Activated CD8-positive, alpha-beta memory T cell treated with anti-CD3 and anti-CD28 coated beads, Interleukin-2, amount 10 ng/mL, durations not matched to agents 7 days and 5 days (primary cell): ENCODE results near the gene RPN1. TPM values are rescaled to one million over a fixed set of nuclear protein-coding genes. Genes with fewer than 3 reads are reported as not detected.
A peak's percentile ranks its signal among the peaks of the same experiment; 100 is the strongest.

Experiments
- ATAC-seq: fragments of 150-1000 bp; cut with Tn5 transposase; one replicate; pipeline ENCODE4 v1.10.0; 2021; ENCODE audit warnings: moderate library complexity
- CTCF ChIA-PET: fragments of 350-600 bp; sonication (Branson Sonifier 250); formaldehyde crosslinking; loops from one replicate; lab custom pipeline; 2021; ENCODE audit warnings: antibody characterized with exemption; lab: Charles Lee
- DNase-seq: peaks from one replicate; pipeline ENCODE4 v3.0.0-alpha.2; 2020
- H3K27ac Mint-ChIP-seq: one replicate; pipeline ENCODE4 v1.8.0; 2021; ENCODE audit warnings: mild to moderate bottlenecking, mixed read lengths
- H3K27me3 Mint-ChIP-seq: one replicate; pipeline ENCODE4 v1.8.0; 2021; ENCODE audit warnings: mixed read lengths
- H3K36me3 Mint-ChIP-seq: one replicate; pipeline ENCODE4 v1.8.0; 2021; ENCODE audit warnings: mild to moderate bottlenecking, mixed read lengths
- H3K4me1 Mint-ChIP-seq: one replicate; pipeline ENCODE4 v1.8.0; 2021; ENCODE audit warnings: mixed read lengths
- H3K4me3 Mint-ChIP-seq: one replicate; pipeline ENCODE4 v1.8.0; 2021; ENCODE audit warnings: mild to moderate bottlenecking, moderate library complexity, mixed read lengths
- H3K9me3 Mint-ChIP-seq: one replicate; pipeline ENCODE4 v1.8.0; 2022; ENCODE audit warnings: low read depth, mixed read lengths
- total RNA-seq, 2 experiments: library from RNA; stranded (reverse); gene quantifications; one replicate each; pipeline ENCODE4 v1.2.3, GENCODE V29; 2021

Gene RPN1
- total RNA-seq, 2 experiments from 2014 or later, result 151 to 175 TPM

- ATAC-seq, result no peak
- Mint-ChIP-seq H3K27ac (no peak overlapping the region), H3K4me1 (no peaks in the 10 kb centered on the region), H3K27me3 (peaks cover 14% of the 10 kb centered on the region), H3K36me3 (no peaks in the 10 kb centered on the region), H3K9me3 (no peaks in the 10 kb centered on the region), H3K4me3 (no peak overlapping the region)
- CTCF ChIA-PET, result interaction anchor here (1.5 kb wide), 1 partner anchor 29 kb away, joined by 3 read pairs; no protein-coding TSS in a partner anchor
- DNase-seq, result no peak
Measured at GRCh38 chr3:128579927-128580326, 70.7 kb downstream of the RPN1 start.

GRCh38 chr3:128578346-128578745 lies 72.3 kb downstream of the RPN1 start:
- peaks cover 15% of the 10 kb centered on the region for H3K27me3 Mint-ChIP-seq
- no peak overlapping the region for H3K4me3 Mint-ChIP-seq
- CTCF ChIA-PET, result no interaction called here
- H3K9me3 Mint-ChIP-seq, result no peaks in the 10 kb centered on the region
- H3K27ac Mint-ChIP-seq, result no peak overlapping the region
- ATAC-seq (no peak), DNase-seq (no peak)
- no peaks in the 10 kb centered on the region for H3K36me3 Mint-ChIP-seq
- H3K4me1 Mint-ChIP-seq, result peaks cover 4% of the 10 kb centered on the region

GRCh38 chr3:128577711-128578110 lies 72.9 kb downstream of the RPN1 start:
- Mint-ChIP-seq H3K27ac (no peak overlapping the region), H3K36me3 (no peaks in the 10 kb centered on the region), H3K4me1 (peaks cover 9% of the 10 kb centered on the region), H3K27me3 (peaks cover 11% of the 10 kb centered on the region), H3K9me3 (no peaks in the 10 kb centered on the region), H3K4me3 (no peak overlapping the region)
- DNase-seq (no peak), ATAC-seq (no peak)
- CTCF ChIA-PET, result no interaction called here

GRCh38 chr3:128576290-128576689 lies 74.3 kb downstream of the RPN1 start:
- Mint-ChIP-seq H3K4me3 (no peak overlapping the region), H3K27ac (no peak overlapping the region), H3K36me3 (no peaks in the 10 kb centered on the region), H3K9me3 (no peaks in the 10 kb centered on the region), H3K27me3 (peaks cover 9% of the 10 kb centered on the region), H3K4me1 (peaks cover 15% of the 10 kb centered on the region)
- CTCF ChIA-PET, result interaction anchor here (1.1 to 1.4 kb wide), 2 partner anchors 26 to 32 kb away, joined by 3 read pairs; no protein-coding TSS in a partner anchor
- no peak for DNase-seq
- ATAC-seq, result no peak

GRCh38 chr3:128575777-128576176 lies 74.8 kb downstream of the RPN1 start:
- Mint-ChIP-seq H3K4me3 (no peak overlapping the region), H3K9me3 (no peaks in the 10 kb centered on the region), H3K36me3 (no peaks in the 10 kb centered on the region), H3K27ac (no peak overlapping the region), H3K27me3 (peaks cover 12% of the 10 kb centered on the region), H3K4me1 (peaks cover 15% of the 10 kb centered on the region)
- CTCF ChIA-PET, result interaction anchor here (1.1 to 1.4 kb wide), 2 partner anchors 27 to 32 kb away, joined by 3 read pairs; no protein-coding TSS in a partner anchor
- no peak for DNase-seq
- ATAC-seq, result no peak

- Mint-ChIP-seq H3K4me1 (peaks cover 15% of the 10 kb centered on the region), H3K9me3 (no peaks in the 10 kb centered on the region), H3K36me3 (no peaks in the 10 kb centered on the region), H3K27ac (no peak overlapping the region), H3K27me3 (peaks cover 17% of the 10 kb centered on the region), H3K4me3 (no peak overlapping the region)
- ATAC-seq (no peak), DNase-seq (no peak)
- CTCF ChIA-PET, result interaction anchor here (1.2 to 2.1 kb wide), 5 partner anchors 9 to 44 kb away, joined by 3 to 11 read pairs (median 5); no protein-coding TSS in a partner anchor
Measured at GRCh38 chr3:128573707-128574162, 76.9 kb downstream of the RPN1 start.

- no peak overlapping the region for H3K4me3 Mint-ChIP-seq
Measured at GRCh38 chr3:128573160-128573559, 77.5 kb downstream of the RPN1 start.

GRCh38 chr3:128572644-128573105 lies 77.9 kb downstream of the RPN1 start:
- DNase-seq, result peak; percentile 56
- H3K4me1 Mint-ChIP-seq, result peaks cover 15% of the 10 kb centered on the region
- H3K4me3 Mint-ChIP-seq, result no peak overlapping the region
- CTCF ChIA-PET, result interaction anchor here (0.6 to 1.9 kb wide), 13 partner anchors 9 to 755 kb away, joined by 3 to 11 read pairs (median 3); no protein-coding TSS in a partner anchor
- no peaks in the 10 kb centered on the region for H3K36me3 Mint-ChIP-seq
- ATAC-seq, result peak; percentile 73
- H3K27me3 Mint-ChIP-seq, result peaks cover 17% of the 10 kb centered on the region
- no peaks in the 10 kb centered on the region for H3K9me3 Mint-ChIP-seq
- no peak overlapping the region for H3K27ac Mint-ChIP-seq

More at GRCh38 chr3:128573160-128573559, 77.5 kb downstream of the RPN1 start:
- no peak overlapping the region for H3K27ac Mint-ChIP-seq
- ATAC-seq, result no peak
- H3K4me1 Mint-ChIP-seq, result peaks cover 15% of the 10 kb centered on the region
- CTCF ChIA-PET, result interaction anchor here (0.6 to 2.1 kb wide), 12 partner anchors 10 to 754 kb away, joined by 3 to 11 read pairs (median 3); no protein-coding TSS in a partner anchor
- peaks cover 17% of the 10 kb centered on the region for H3K27me3 Mint-ChIP-seq
- no peak for DNase-seq
- H3K36me3 Mint-ChIP-seq, result no peaks in the 10 kb centered on the region
- no peaks in the 10 kb centered on the region for H3K9me3 Mint-ChIP-seq

- no peaks in the 10 kb centered on the region for H3K9me3 Mint-ChIP-seq
- ATAC-seq, result no peak
Measured at GRCh38 chr3:128572013-128572412, 78.6 kb downstream of the RPN1 start.

More at GRCh38 chr3:128572013-128572412, 78.6 kb downstream of the RPN1 start:
- no peak for DNase-seq
- Mint-ChIP-seq H3K27ac (no peak overlapping the region), H3K4me1 (peaks cover 15% of the 10 kb centered on the region), H3K4me3 (no peak overlapping the region), H3K36me3 (no peaks in the 10 kb centered on the region), H3K27me3 (peaks cover 17% of the 10 kb centered on the region)
- CTCF ChIA-PET, result interaction anchor here (1.1 to 1.9 kb wide), 8 partner anchors 9 to 274 kb away, joined by 3 to 11 read pairs (median 4); no protein-coding TSS in a partner anchor

Other genes with a start within 250 kb of the RPN1 start
- not detected for gene DNAJB8, start 183.9 kb downstream of the RPN1 start, total RNA-seq
- gene GATA2, start 157.6 kb downstream of the RPN1 start, total RNA-seq, result under 1 TPM in 1 of 2 experiments, not detected in 1; 0.28 TPM
- gene RAB7A, start 75.4 kb upstream of the RPN1 start, total RNA-seq, result 100 to 1,000 TPM; 184 to 238 TPM
- gene ACAD9, start 228.8 kb upstream of the RPN1 start, total RNA-seq, result 10 to 100 TPM; 61.2 to 68.2 TPM